Liver (tissue), 3 donors: ENCODE results near the gene PDLIM7.

Experiments used
- CTCF ChIP-seq: fragments of 150-350 bp; IDR thresholded peaks from 2 replicates; pipeline ENCODE4 v1.5.1; 2017; ENCODE audit warnings: improper control_type of control experiment, low read depth, low read length; ENCODE audit not compliant: missing input control
- MAX ChIP-seq: IDR thresholded peaks from 2 replicates; pipeline ENCODE4 v1.6.1; 2016; ENCODE audit warnings: antibody characterized with exemption
- SP1 ChIP-seq: IDR thresholded peaks from 2 replicates; pipeline ENCODE4 v1.6.1; 2018; ENCODE audit warnings: antibody characterized with exemption, mild to moderate bottlenecking
- donor health status: healthy.
- donor health status: healthy.

GRCh38 chr5:177515580-177515979 is 18.2 kb upstream of the PDLIM7 start:
- TF ChIP-seq CTCF (no peak), SP1 (no peak), MAX (no peak)
